ENCODE results near the gene EHMT1.

EHMT1 gene

DNA sequence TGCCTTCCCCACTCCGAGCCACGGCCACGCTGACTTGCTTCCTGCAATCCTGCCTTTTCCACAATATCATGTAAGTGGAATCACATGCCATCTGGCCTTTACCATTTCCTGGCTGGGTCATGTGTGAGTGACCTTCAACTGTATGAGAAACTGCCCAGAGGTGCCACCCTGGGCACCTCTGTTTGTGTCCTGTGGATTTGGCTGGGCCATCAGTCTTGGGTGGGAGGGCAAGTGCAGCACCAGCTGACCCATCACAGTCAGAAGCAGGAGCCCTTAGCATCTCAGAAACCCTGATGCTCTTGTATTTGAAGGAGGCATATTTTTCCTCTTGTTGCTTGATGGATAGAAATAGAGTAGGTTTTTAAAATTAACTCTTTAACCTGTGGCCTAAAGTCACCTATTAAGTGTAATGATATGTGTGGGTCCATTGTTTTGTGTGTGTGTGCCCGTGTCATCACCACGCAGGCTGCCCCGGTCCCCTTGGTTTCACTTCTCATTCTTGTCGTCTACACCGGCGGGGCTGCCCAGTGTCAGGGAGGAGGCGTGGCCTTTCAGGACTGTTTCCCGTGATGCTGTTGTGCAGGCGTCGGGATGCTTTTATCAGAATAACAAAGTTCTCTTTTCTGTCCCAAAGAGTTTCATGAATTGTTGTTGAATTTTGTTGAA, 206.7 kb downstream of the EHMT1 start:
- Histone ChIP-seq H3K9me3 (ENCODE audit: control insufficient read depth in 1 of 2, low read length in 2 of 2) (no peaks in the 10 kb centered on the region), H3K27me3 (ENCODE audit: control insufficient read depth in 1 of 2, insufficient read depth in 2 of 2, low read length in 2 of 2) (no peaks in the 10 kb centered on the region), H3K36me3 (ENCODE audit: control insufficient read depth in 1 of 2, insufficient read depth in 2 of 2, low read length in 2 of 2) (peaks cover 19 to 67% of the 10 kb centered on the region in 2 donors), H3K4me1 (ENCODE audit: control insufficient read depth in 1 of 2, insufficient read depth in 2 of 2, low read length in 2 of 2) (no peaks in the 10 kb centered on the region), H3K4me3 (ENCODE audit: low read depth in 1 of 2, low read length in 2 of 2) (no peak overlapping the region), H3K9ac (ENCODE audit: low read depth in 1 of 2, low read length in 2 of 2) (no peak overlapping the region), H3K27ac (ENCODE audit: low read depth, low read length) (no peak overlapping the region)

DNA sequence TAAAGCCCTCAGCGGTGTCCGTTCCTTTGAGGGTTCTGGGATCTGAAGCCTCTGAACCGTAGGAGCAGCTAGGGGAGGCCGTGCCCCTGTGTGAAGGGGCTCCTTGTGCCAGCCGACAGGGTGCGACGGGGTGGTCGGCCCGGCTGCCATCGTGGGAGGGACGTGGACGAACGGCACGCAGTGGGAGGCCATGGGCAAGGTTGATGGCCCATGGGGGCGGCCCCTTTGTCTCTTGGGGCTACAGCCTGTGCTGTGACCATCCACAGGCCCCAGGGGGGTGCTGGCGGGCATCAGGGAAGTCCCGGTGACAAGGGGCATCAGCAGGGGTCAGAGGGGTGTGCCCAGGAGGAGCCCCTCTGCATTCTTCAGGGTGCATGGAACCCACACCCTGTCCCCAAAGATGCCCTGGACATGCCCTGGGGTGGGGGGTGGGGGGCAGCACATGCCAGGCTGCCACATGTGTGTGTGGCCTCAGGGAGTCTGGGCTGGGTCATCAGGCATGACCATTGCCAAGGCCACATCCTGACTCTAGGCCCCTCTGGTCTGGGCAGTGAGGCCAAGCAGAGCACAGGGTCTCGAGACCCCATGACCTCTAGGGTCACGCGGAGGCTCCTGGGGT, 209.2 kb downstream of the EHMT1 start:
- no peaks in the 10 kb centered on the region for H3K4me1 ChIP-seq (ENCODE audit: control insufficient read depth in 1 of 2, insufficient read depth in 2 of 2, low read length in 2 of 2)
- peaks cover 13 to 64% of the 10 kb centered on the region in 2 donors for H3K36me3 ChIP-seq (ENCODE audit: control insufficient read depth in 1 of 2, insufficient read depth in 2 of 2, low read length in 2 of 2)
- H3K27me3 ChIP-seq (ENCODE audit: control insufficient read depth in 1 of 2, insufficient read depth in 2 of 2, low read length in 2 of 2): no peaks in the 10 kb centered on the region
- H3K27ac ChIP-seq (ENCODE audit: low read depth, low read length): no peak overlapping the region
- no peak overlapping the region for H3K4me3 ChIP-seq (ENCODE audit: low read depth in 1 of 2, low read length in 2 of 2)
- H3K9me3 ChIP-seq (ENCODE audit: control insufficient read depth in 1 of 2, low read length in 2 of 2): no peaks in the 10 kb centered on the region
- no peak overlapping the region for H3K9ac ChIP-seq (ENCODE audit: low read depth in 1 of 2, low read length in 2 of 2)

DNA sequence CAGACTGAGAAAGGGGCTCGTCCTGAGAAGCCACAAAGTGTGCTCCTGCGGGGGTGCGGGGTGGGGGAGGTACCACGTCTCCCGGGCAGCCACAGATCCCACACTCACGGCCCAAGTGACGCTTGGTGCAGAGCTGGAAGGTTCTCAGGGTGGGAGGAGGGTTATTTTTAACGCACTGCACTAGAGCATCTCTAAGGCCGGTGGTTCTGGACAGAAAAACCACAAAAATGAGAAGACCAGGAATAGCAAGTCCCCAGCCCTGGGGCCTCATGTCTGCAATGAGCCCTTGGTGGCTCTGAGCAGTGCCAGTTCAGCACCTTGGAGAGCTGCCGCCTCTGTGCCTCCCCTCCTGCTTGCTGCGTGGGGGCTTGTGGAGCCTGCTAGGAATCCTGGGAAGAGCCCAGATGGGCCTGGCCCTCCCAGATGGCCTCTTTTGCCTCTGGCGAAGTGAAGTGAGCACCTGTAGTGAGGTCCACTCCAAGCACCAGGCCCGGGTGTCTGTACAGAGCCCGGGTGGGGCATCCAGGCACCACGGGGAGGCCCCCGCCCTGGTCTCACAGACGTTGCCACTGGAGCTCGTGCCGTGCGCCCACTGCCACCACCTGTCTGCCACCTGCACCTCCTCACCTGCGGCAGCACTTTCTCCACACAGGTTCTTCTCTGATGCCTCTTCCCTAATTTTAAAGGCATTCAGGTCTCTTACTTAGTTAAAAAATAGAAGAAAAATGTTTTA, 209.9 kb downstream of the EHMT1 start:
- Histone ChIP-seq H3K27me3 (ENCODE audit: control insufficient read depth in 1 of 2, insufficient read depth in 2 of 2, low read length in 2 of 2) (no peaks in the 10 kb centered on the region), H3K36me3 (ENCODE audit: control insufficient read depth in 1 of 2, insufficient read depth in 2 of 2, low read length in 2 of 2) (peaks cover 13 to 70% of the 10 kb centered on the region in 2 donors), H3K9me3 (ENCODE audit: control insufficient read depth in 1 of 2, low read length in 2 of 2) (no peaks in the 10 kb centered on the region), H3K4me3 (ENCODE audit: low read depth in 1 of 2, low read length in 2 of 2) (no peak overlapping the region), H3K9ac (ENCODE audit: low read depth in 1 of 2, low read length in 2 of 2) (no peak overlapping the region), H3K4me1 (ENCODE audit: control insufficient read depth in 1 of 2, insufficient read depth in 2 of 2, low read length in 2 of 2) (no peaks in the 10 kb centered on the region), H3K27ac (ENCODE audit: low read depth, low read length) (no peak overlapping the region)

DNA sequence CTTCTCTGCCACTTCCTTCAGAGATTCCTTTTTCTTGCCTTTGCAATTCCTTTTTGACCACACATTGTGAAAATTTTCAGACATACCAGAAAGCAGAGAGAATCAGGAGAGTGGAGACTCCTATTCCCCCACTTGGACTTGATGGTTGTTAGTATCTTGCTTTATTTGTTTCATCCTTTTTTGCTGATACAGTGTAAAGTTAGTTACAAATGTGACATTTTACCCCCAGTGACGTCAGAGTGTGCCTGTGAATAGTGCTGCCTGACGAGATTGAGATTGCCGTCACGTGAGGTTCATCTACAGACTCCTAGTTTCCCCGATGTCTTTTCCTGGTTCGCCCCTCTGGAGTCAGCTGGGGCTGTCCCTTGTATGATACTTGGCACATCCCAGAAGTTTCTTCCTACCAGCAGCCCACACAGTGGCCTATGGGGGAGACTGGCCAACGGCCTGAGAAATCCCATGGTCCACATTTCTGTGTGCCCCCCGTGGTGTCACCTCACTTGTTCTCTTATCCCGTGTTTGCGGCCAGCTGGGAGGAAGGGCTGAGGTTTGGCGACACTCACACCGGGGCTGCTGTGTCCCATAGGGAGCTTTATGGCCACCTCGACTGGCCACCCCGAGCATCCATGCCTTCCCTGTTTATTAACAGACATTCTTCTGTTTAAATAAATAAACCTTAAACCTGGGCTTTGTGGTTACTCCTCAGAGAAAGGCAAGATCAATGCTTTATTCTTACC, 210.6 kb downstream of the EHMT1 start:
- Histone ChIP-seq H3K4me1 (ENCODE audit: control insufficient read depth in 1 of 2, insufficient read depth in 2 of 2, low read length in 2 of 2) (no peaks in the 10 kb centered on the region), H3K9me3 (ENCODE audit: control insufficient read depth in 1 of 2, low read length in 2 of 2) (no peaks in the 10 kb centered on the region), H3K27ac (ENCODE audit: low read depth, low read length) (no peak overlapping the region), H3K27me3 (ENCODE audit: control insufficient read depth in 1 of 2, insufficient read depth in 2 of 2, low read length in 2 of 2) (no peaks in the 10 kb centered on the region), H3K9ac (ENCODE audit: low read depth in 1 of 2, low read length in 2 of 2) (no peak overlapping the region), H3K36me3 (ENCODE audit: control insufficient read depth in 1 of 2, insufficient read depth in 2 of 2, low read length in 2 of 2) (peaks cover 7 to 69% of the 10 kb centered on the region in 2 donors), H3K4me3 (ENCODE audit: low read depth in 1 of 2, low read length in 2 of 2) (no peak overlapping the region)

DNA sequence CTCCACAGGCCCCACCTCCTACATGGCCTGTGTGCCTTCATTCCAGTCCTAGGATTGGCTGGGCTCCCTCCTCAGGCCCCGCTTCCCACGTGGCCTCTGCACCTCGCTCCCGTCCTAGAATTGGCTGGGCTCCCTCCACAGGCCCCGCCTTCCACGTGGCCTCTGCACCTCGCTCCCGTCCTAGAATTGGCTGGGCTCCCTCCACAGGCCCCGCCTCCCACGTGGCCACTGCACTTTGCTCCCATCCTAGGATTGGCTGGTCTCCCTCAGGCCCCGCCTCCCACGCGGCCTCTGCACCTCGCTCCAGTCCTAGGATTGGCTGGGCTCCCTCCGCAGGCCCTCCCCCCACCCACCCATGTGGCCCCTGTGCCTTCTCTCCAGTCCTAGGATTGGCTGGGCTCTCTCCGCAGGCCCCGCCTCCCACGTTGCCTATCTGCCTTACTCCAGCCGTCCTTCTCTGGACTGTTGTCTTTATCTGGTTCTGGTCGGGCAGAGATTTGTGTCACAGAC, 213.4 kb downstream of the EHMT1 start:
- peaks cover 20 to 66% of the 10 kb centered on the region in 2 donors for H3K36me3 ChIP-seq (ENCODE audit: control insufficient read depth in 1 of 2, insufficient read depth in 2 of 2, low read length in 2 of 2)
- no peaks in the 10 kb centered on the region for H3K9me3 ChIP-seq (ENCODE audit: control insufficient read depth in 1 of 2, low read length in 2 of 2)
- H3K9ac ChIP-seq (ENCODE audit: low read depth in 1 of 2, low read length in 2 of 2): no peak overlapping the region
- H3K27ac ChIP-seq (ENCODE audit: low read depth, low read length): no peak overlapping the region
- H3K27me3 ChIP-seq (ENCODE audit: control insufficient read depth in 1 of 2, insufficient read depth in 2 of 2, low read length in 2 of 2): no peaks in the 10 kb centered on the region
- no peak overlapping the region for H3K4me3 ChIP-seq (ENCODE audit: low read depth in 1 of 2, low read length in 2 of 2)
- H3K4me1 ChIP-seq (ENCODE audit: control insufficient read depth in 1 of 2, insufficient read depth in 2 of 2, low read length in 2 of 2): no peaks in the 10 kb centered on the region

DNA sequence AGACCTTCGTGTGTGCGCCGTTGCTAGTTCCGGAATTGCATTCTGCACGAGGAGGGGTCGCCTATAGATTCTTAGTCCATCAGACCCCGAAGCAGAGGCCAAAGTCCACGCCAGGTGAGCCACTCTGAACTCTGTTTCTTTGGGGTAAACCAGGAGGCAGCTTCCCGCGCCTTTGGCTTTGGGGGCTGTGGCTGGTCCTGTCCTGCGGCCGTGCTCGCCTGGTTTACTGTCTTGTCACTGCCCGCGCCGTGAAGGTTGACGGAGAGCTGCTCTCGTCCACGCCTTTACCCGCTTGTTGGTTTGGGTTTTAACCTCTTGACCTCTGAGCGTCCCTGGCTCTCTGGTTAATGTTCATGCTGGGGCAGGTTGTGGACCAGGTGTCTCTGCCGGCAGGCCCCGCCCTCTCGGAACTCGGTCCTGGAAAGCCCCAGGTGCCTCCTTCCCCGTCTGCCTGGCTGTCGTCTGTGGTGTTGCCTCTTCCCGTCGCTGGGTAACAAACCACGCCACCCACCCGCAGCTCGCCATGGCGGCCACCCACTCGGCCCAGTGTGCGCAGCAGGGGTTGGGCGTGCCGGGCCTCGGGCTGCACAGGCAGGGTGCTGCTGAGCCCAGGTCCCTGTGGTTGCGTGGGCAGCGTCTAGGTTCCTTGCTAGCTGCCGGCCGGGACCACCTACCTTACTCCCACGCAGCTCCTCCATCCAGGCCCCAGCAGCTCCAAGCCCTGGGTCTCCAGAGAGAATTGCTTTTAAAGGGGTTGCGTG, 214.2 kb downstream of the EHMT1 start:
- no peak overlapping the region for H3K4me3 ChIP-seq (ENCODE audit: low read depth in 1 of 2, low read length in 2 of 2)
- H3K36me3 ChIP-seq (ENCODE audit: control insufficient read depth in 1 of 2, insufficient read depth in 2 of 2, low read length in 2 of 2): peaks cover 20 to 61% of the 10 kb centered on the region in 2 donors

DNA sequence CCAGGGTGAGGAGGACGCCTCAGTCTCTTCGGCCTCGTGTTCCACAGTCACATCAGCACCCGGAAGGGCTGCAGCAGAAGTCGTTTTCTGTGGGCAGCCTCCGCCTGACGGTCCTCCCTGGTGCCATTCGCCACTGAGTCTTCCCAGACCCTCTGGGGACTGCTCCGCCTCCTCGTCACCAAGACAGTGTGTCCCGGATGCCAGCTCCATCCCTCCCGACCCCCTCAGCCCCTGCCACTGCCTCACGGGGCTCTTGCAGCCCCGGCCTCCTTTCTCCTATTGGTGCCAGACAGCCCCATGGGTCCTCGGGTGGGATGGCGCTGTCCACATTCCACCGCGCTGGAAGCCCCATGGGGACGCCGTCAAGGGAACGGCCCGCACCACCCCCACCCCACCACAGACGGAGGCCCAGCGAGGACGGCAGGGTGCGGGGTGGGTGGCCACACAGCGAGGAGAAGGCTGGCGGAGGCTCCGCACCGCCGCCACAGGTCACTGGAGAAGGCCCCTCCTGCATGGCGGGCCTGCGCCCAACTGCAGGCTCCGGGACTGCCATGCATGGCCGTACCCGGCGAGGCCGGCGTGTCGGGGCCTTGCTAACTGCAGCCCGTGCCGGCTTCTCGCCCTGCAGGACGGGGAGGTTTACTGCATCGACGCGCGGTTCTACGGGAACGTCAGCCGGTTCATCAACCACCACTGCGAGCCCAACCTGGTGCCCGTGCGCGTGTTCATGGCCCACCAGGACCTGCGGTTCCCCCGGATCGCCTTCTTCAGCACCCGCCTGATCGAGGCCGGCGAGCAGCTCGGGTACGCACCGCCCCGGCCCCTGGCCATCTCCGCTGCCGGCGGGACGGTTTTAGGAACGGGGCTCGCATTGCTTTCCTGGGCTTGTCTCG, 215.2 kb downstream of the EHMT1 start:
- Histone ChIP-seq H3K36me3 (ENCODE audit: control insufficient read depth in 1 of 2, insufficient read depth in 2 of 2, low read length in 2 of 2) (peaks cover 20 to 57% of the 10 kb centered on the region in 2 donors), H3K9me3 (ENCODE audit: control insufficient read depth in 1 of 2, low read length in 2 of 2) (no peaks in the 10 kb centered on the region), H3K4me1 (ENCODE audit: control insufficient read depth in 1 of 2, insufficient read depth in 2 of 2, low read length in 2 of 2) (no peaks in the 10 kb centered on the region), H3K27ac (ENCODE audit: low read depth, low read length) (no peak overlapping the region), H3K9ac (ENCODE audit: low read depth in 1 of 2, low read length in 2 of 2) (no peak overlapping the region), H3K4me3 (ENCODE audit: low read depth in 1 of 2, low read length in 2 of 2) (no peak overlapping the region), H3K27me3 (ENCODE audit: control insufficient read depth in 1 of 2, insufficient read depth in 2 of 2, low read length in 2 of 2) (no peaks in the 10 kb centered on the region)

More for the DNA sequence above, 214.2 kb downstream of the EHMT1 start:
- Histone ChIP-seq H3K4me1 (ENCODE audit: control insufficient read depth in 1 of 2, insufficient read depth in 2 of 2, low read length in 2 of 2) (no peaks in the 10 kb centered on the region), H3K9ac (ENCODE audit: low read depth in 1 of 2, low read length in 2 of 2) (no peak overlapping the region), H3K27ac (ENCODE audit: low read depth, low read length) (no peak overlapping the region), H3K27me3 (ENCODE audit: control insufficient read depth in 1 of 2, insufficient read depth in 2 of 2, low read length in 2 of 2) (no peaks in the 10 kb centered on the region), H3K9me3 (ENCODE audit: control insufficient read depth in 1 of 2, low read length in 2 of 2) (no peaks in the 10 kb centered on the region)

DNA sequence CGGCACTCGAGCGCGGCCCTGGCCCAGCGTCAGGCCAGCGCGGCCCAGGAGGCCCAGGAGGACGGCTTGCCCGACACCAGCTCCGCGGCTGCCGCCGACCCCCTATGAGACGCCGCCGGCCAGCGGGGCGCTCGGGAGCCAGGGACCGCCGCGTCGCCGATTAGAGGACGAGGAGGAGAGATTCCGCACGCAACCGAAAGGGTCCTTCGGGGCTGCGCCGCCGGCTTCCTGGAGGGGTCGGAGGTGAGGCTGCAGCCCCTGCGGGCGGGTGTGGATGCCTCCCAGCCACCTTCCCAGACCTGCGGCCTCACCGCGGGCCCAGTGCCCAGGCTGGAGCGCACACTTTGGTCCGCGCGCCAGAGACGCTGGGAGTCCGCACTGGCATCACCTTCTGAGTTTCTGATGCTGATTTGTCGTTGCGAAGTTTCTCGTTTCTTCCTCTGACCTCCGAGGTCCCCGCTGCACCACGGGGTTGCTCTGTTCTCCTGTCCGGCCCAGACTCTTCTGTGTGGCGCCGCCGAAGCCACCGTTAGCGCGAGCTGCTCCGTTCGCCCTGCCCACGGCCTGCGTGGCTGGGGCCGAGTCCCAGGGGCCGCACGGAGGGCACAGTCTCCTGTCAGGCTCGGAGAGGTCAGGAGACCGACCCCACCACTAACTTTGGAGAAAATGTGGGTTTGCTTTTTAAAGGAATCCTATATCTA, 216.2 kb downstream of the EHMT1 start:
- H3K4me1 ChIP-seq (ENCODE audit: control insufficient read depth in 1 of 2, insufficient read depth in 2 of 2, low read length in 2 of 2): no peaks in the 10 kb centered on the region
- H3K27ac ChIP-seq (ENCODE audit: low read depth, low read length): no peak overlapping the region
- H3K9me3 ChIP-seq (ENCODE audit: control insufficient read depth in 1 of 2, low read length in 2 of 2): no peaks in the 10 kb centered on the region
- H3K36me3 ChIP-seq (ENCODE audit: control insufficient read depth in 1 of 2, insufficient read depth in 2 of 2, low read length in 2 of 2): peaks cover 20 to 50% of the 10 kb centered on the region in 2 donors
- H3K9ac ChIP-seq (ENCODE audit: low read depth in 1 of 2, low read length in 2 of 2): no peak overlapping the region
- H3K4me3 ChIP-seq (ENCODE audit: low read depth in 1 of 2, low read length in 2 of 2): no peak overlapping the region
- no peaks in the 10 kb centered on the region for H3K27me3 ChIP-seq (ENCODE audit: control insufficient read depth in 1 of 2, insufficient read depth in 2 of 2, low read length in 2 of 2)

All from duodenal mucosa (tissue), 2 donors.